CD4-positive, alpha-beta T cell treated with Interleukin-17A for 4 hours (primary cell): ENCODE results near the gene C2orf80.
"Not testable (repeated sequence)": the region's sequence is repeated elsewhere in the genome, so short reads cannot be mapped to it uniquely, and the experiment has no call there.

Source experiments
- DNase-seq: peaks from one replicate; pipeline ENCODE4 v3.0.0-alpha.2; 2020; ENCODE audit warnings: mixed read lengths

The C2orf80 gene

GRCh38 chr2:208130712-208131110 lies 59.1 kb downstream of the C2orf80 start:
- DNase-seq: no peak

GRCh38 chr2:208129744-208130711 lies 59.8 kb downstream of the C2orf80 start, which contains the start of gene CRYGC:
CRYGC (minus strand) TSS chr2:208129828; CDS start chr2:208129792, 36 bp downstream.
- DNase-seq: no peak

- no peak for DNase-seq
Observed at GRCh38 chr2:208128136-208128535, 61.7 kb downstream of the C2orf80 start.

GRCh38 chr2:208127090-208127489 lies 62.7 kb downstream of the C2orf80 start:
- no peak for DNase-seq

- DNase-seq: no peak
Observed at GRCh38 chr2:208125251-208125650, 64.6 kb downstream of the C2orf80 start.

GRCh38 chr2:208124013-208124715 lies 65.7 kb downstream of the C2orf80 start, which contains the start of gene CRYGD:
CRYGD (minus strand) TSS chr2:208124524; CDS start chr2:208124473, 51 bp downstream.
- not testable (repeated sequence) for DNase-seq

GRCh38 chr2:208122248-208122647 lies 67.6 kb downstream of the C2orf80 start:
- no peak for DNase-seq

- no peak for DNase-seq
Observed at GRCh38 chr2:208118918-208119317, 70.9 kb downstream of the C2orf80 start.

GRCh38 chr2:208117390-208117789 lies 72.4 kb downstream of the C2orf80 start:
- DNase-seq: not testable (repeated sequence)
